NCI-H748 (cell line): ENCODE results near the gene RELT.
A peak's percentile ranks its signal among the peaks of the same experiment; 100 is the strongest.

Experiments used
- DNase-seq: peaks from one replicate; lab custom pipeline; 2025; ENCODE audit not compliant: unreplicated experiment; lab: John Stamatoyannopoulos, UW

Gene RELT

GRCh38 chr11:73346186-73346935 is 29.8 kb upstream of the RELT start:
- no peak for DNase-seq

DNA sequence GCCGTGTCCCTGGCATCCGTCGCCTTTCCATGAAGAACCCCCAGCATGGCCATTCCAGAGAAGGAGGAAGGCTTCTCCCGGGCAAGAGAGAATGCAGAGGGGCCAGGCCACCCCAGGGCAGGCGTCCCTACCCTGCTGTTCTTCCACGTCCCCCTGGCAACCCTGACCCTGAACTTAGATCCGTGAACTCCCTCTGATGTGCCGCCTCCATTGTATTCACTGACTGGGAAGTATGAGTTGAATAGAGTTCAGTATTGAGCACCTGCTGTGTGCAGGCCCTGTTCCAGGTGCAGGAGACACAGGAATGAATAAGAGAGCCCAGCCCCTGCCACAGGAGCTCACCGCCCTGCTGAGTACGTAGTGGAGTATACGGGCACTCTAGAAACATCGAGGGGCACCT is 29.1 kb upstream of the RELT start:
- no peak for DNase-seq

DNA sequence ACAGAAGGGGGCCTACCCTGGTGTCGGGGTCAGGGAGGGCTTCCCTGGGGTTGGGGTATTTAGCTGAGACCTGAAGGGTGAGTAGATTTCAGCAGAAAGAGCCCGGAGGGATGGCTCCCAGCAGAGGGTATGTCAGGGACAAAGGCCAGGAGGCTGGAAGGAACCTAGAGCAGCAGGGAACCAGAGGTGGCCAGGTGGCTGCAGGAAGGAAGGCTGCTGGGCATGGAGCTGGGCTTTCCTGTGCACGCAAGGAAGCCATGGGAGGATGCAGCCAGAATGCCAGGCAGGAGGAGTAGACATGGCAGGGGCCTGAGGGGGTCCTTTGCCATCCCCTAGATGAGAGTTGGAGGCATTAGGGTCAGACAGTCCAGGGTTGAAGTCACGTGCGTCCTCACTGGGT is 27.4 kb upstream of the RELT start:
- DNase-seq, result no peak

DNA sequence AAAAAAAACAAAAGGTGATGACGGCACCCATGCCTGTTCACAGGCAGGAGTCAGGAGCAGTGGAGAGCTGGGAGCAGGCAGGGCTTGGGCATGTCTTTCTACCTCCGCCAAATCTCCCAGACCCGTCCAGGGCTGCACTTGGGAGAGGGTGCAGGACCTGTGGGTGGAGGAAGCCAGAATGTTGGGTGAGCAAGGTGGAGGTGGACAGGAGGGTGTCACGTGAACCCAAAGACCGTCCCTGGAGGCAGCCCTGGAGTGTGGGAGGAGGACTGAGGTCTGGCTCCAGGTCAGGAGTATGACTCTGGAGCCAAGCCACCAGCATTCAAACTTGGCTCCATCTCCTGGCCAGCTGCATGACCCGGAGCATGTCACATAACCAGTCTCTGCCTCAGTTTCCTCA is 26.6 kb upstream of the RELT start:
- no peak for DNase-seq

- DNase-seq, result peak; percentile 64
These were observed 25.1 kb upstream of the RELT start for GRCh38 chr11:73350908-73351636.

DNA sequence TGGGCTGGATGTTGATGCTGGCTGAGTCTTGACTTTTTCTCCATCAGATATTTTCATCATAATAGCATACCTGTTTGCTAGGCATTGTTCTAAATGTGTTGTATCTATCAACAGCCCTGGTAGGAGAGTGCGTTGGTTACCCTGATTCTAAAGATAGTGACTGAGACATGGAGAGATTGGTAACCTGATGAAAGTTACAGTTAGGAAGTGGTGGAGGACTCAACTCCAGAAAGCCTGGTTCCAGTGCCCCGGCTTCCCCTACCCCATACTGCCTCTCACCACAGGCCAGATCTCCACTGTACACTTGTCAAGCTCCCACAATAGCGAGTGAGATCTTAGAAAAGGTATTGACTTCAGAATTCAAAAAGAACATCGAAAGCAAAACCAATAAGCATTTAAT is 22.8 kb upstream of the RELT start:
- no peak for DNase-seq

DNA sequence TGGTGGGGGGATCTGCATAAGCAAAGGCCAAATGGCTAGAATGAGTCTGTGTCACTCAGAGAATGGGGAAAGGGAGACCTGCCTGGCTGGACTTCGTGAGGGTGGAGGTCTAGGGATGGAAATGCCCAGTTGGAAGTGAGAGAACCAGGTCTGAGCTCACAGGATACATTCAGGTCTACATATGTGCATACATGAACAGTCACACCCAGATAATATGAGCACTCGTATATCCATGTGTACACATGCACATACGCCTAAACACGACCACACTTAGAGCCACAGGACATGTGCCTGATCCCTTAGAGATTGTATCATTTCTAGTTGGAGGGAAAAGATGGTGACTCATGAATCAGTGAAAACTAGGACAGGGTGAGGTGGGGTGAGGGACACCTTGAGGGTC is 21.1 kb upstream of the RELT start:
- DNase-seq, result no peak

DNA sequence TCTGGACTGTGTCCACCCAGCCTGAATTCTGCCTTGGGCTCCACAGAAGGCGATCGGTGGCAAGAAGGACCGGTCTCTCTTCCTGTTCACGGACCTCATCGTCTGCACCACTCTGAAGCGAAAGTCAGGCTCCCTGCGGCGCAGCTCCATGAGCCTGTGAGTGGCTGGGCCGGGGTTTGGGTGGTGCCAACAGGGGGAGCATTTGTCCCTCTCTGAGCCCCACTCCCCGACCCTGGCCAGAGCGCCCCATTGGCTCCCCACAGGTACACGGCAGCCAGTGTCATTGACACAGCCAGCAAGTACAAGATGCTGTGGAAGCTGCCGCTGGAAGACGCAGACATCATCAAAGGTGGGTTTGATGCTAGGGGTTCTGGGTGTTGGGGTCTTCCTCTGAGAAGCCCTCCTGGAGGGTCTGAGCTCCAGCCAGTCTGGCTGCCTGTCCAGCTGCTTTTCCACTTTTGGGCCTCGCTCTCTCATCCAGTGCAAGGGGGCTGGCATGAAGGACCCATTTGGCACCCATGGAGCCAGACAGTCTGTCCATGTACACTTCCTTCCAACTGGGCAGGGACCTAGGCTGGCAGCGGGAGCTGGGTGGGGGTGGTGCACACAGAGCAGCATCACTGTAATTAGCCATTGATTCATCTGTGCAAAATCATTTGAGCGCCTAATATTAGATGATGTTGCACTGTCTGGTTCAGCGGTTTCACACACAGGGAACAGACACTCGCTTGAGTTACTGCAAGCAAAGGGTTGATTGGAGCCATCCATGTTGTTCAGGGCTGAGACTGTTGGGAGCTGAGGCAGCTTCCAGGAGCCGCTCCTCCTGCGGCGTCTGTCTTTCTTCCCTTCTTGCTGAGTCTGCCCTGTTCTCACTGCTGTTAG is 19.0 kb upstream of the RELT start:
- DNase-seq, result no peak

GRCh38 chr11:73358071-73358470 is 18.1 kb upstream of the RELT start:
- DNase-seq, result no peak

DNA sequence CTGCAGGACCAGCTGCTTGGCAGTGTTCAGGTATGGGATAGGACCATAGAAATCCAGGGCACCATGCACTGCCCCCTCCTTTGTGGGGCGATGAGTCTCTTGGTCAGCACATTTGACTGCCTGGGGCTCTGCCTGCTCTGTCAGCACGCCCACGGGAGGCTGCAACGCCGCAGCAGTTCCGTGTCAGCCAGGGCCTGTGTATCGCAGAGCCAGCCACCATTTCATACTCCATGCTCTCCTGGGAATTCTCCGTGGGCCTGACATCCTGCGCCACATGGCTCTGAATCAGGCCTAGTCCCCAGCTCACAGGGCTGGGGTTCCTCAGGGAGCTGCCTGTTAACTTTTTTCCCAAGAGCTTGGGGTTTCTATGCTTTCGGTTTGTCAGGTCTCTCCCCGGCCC is 16.9 kb upstream of the RELT start:
- no peak for DNase-seq

GRCh38 chr11:73359930-73360742 is 16.1 kb upstream of the RELT start:
- peak; percentile 32 for DNase-seq

DNA sequence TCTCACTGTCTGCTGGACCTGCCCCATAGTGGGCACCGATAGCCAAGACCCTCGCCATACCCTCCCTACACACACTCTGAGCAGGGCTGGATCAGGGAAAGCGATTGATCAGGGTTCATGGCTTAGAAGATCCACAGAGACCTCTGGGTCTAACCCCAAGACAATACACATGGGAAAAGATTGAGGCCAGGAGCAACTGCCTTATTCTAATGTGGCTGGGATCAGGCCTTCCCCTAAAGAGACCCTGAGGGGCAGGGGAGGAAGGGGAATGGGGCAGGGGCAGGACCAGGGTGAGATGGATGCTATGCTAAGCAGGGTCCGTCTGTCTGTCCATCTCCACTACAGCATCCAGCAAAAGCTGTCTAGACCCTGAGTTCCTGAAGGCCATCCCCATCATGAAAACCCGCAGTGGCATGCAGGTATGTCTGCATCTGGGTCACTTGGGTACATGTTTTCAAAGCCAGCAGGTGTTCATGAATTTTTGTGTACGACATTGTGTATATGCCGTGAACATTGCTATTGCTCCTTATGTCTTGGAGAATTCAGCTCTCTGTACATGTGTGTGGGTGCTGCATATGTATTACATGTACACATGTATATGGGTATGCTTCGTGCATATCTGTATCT is 15.3 kb upstream of the RELT start:
- DNase-seq, result no peak

DNA sequence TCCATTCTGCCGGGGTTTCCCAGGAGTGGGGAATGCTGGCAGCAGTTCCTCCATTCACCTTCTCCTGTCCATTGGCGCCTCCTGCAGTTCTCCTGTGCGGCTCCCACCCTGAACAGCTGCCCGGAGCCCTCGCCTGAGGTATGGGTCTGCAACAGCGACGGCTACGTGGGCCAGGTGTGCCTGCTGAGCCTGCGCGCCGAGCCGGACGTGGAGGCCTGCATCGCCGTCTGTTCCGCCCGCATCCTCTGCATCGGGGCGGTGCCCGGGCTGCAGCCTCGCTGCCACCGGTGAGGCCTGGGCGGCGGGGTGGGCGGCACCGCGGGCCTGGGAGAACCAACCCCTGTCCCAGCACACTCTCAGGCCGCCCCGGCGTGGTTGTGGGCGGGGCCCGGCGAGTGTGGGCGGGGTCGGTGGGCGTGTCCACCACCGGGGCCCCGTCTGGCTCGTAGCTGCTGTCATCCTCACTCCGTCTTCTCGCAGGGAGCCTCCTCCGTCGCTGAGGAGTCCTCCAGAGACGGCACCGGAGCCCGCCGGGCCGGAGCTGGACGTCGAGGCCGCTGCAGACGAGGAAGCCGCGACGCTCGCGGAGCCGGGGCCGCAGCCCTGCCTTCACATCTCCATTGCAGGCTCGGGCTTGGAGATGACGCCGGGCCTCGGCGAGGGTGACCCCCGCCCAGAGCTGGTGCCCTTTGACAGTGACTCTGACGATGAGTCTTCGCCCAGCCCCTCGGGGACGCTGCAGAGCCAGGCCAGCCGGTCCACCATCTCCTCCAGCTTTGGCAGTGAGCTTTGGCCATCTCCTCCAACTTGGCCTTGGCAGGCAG is 14.0 kb upstream of the RELT start:
- DNase-seq, result no peak

DNA sequence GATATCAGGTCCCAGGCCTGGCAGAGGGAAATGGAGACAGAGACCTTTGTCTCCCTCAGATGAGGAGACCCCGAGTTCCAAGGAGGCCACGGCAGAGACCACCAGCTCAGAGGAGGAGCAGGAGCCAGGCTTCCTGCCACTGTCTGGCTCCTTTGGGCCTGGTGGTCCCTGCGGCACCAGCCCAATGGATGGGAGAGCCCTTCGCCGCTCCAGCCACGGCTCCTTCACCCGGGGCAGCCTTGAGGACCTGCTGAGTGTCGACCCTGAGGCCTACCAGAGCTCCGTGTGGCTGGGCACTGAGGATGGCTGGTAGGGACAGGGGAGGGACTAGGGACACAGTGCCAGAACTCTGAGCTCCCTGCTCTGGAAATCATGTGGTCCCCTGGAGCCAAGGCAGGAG is 13.1 kb upstream of the RELT start:
- no peak for DNase-seq

DNA sequence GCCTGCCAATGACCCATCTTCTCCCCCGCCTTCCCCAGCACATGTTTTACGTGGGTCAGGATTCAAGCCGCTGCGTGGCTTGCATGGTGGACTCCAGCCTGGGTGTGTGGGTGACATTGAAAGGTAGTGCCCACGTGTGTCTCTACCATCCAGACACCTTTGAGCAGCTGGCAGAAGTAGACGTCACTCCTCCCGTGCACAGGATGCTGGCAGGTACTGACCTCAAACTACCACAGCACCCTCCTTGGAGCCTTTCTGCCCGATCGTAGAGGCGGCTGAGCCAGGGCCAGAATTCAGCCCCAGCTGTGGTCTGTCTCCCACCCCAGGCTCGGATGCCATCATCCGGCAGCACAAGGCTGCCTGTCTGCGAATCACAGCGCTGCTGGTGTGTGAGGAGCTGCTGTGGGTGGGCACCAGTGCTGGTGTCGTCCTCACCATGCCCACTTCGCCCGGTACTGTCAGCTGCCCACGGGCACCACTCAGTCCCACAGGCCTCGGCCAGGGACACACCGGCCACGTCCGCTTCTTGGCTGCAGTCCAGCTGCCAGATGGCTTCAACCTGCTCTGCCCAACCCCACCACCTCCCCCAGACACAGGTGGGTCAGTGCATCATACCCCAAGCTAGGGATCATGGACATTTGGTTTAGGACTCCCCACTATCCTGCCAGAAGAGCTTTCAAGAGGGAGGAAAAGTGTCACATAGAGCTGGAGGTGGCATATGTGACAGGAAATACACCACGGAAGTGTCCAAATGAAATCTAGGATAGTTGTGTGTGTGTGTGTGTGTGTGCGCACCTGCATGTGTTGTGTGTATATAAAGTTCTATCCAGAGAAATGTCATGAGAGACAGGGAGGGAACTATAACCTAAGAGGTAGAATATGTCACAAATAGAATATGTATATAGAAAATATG is 10.6 kb upstream of the RELT start:
- DNase-seq, result no peak

DNA sequence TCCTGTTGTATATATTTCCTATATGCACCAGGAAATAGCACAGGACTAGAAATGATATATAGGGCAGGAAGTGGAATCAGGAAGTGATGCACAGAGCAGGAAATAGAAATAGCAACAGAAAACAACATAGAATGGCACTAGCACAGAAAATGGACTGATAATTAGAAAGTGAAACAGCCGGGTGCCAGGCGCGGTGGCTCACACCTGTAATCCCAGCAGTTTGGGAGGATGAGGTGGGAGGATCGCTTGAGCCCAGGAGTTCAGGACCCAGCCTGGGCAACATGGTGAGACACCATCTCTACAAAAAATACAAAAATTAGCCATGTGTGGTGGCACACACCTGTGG is 10.0 kb upstream of the RELT start:
- DNase-seq, result no peak

DNA sequence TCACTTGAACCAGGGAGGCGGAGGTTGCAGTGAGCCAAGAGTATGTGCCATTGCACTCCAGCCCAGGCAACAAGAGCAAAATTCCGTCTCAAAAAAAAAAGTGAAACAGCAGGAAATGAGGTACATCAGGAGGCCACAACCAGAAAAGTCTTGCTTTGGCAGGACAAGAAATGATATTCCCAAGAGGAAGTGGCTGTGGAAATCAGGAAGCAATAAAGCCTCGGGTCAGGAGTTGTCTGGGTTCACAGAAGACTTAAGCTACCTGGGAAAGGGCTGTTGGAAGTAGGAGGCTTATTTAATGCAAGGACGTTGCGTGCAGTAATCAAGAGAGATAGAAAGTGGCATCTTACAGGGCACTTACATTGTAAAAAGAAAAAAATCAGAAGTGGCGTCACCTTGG is 9.2 kb upstream of the RELT start:
- DNase-seq, result no peak

DNA sequence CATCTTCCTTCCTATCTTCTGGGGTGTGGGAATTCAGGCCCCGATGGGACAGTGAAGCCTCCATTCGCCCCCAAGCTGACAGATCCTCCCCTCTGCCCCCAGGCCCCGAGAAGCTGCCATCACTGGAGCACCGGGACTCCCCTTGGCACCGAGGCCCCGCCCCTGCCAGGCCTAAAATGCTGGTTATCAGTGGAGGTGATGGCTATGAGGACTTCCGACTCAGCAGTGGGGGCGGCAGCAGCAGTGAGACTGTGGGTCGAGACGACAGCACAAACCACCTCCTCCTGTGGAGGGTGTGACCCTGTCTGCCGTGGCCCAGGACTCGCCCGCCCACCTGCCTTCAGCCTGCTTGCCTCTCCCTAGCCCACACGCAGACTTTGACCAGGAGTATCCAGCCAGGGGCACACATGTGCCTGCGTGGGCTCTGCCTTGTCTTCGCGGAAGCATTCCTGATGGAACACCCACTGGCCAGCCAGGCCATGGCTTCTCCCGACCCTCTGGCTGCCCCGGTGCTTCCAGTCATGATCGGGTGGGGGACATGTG is 8.6 kb upstream of the RELT start:
- no peak for DNase-seq
